K562 (cell line): Measurements from ENCODE around the gene PIGQ. TPM values are rescaled to one million over a fixed set of nuclear protein-coding genes. Genes with fewer than 3 reads are reported as not detected.

Experiments
- ATF1 ChIP-seq, 2 experiments: fragments of 450-650 bp in 1 of 2; IDR thresholded peaks; 2 replicates each; pipeline ENCODE4 v1.6.1; 2016; ENCODE audit warnings: missing compliant biosample characterization in 1 of 2, missing genetic modification characterization in 1 of 2
- BHLHE40 ChIP-seq: IDR thresholded peaks from 2 replicates; pipeline ENCODE4 v1.6.1; 2011; ENCODE audit warnings: low read length, improper control_type of control experiment
- CCNT2 ChIP-seq: IDR thresholded peaks from 2 replicates; pipeline ENCODE4 v1.6.1; 2011; ENCODE audit warnings: borderline replicate concordance, low read depth, mild to moderate bottlenecking, moderate library complexity, mixed read lengths, low read length; ENCODE audit not compliant: insufficient read length; ENCODE audit errors: extremely low read depth
- L3MBTL2 ChIP-seq: fragments of 450-650 bp; IDR thresholded peaks from 2 replicates; pipeline ENCODE4 v1.6.1; 2016; ENCODE audit warnings: mild to moderate bottlenecking, moderate library complexity
- MAX ChIP-seq: sonication (generic); formaldehyde crosslinking; IDR thresholded peaks from 2 replicates; pipeline ENCODE4 v1.9.0; 2022; ENCODE audit warnings: mild to moderate bottlenecking, missing genetic modification reagents
- MAZ ChIP-seq, 2 experiments: fragments of 450-650 bp in 1 of 2; sonication (generic) in 1 of 2; formaldehyde crosslinking; IDR thresholded peaks in 1 of 2; conservative IDR thresholded peaks in 1 of 2; 2 replicates each; pipeline versions ENCODE4 v1.4.0 to v1.5.0; 2020; ENCODE audit warnings: mild to moderate bottlenecking in 1 of 2, missing genetic modification reagents in 1 of 2
- SIN3A ChIP-seq, 2 experiments: fragments of 150-350 bp in 1 of 2; IDR thresholded peaks; 2 replicates each; pipeline ENCODE4 v1.6.1; 2011 to 2016; ENCODE audit warnings: borderline replicate concordance in 2 of 2, low read depth in 2 of 2, low read length in 2 of 2, mild to moderate bottlenecking in 2 of 2, moderate library complexity in 2 of 2; ENCODE audit not compliant: control insufficient read depth in 1 of 2
- SMARCE1 ChIP-seq: fragments of 450-650 bp; IDR thresholded peaks from 2 replicates; pipeline ENCODE4 v1.7.1; 2016; ENCODE audit warnings: mild to moderate bottlenecking
- SMC3 ChIP-seq: conservative IDR thresholded peaks from 2 replicates; pipeline ENCODE4 v1.6.1; 2011; ENCODE audit warnings: low read depth, low read length, improper control_type of control experiment; ENCODE audit not compliant: insufficient read depth
- TRIM24 ChIP-seq, 2 experiments: fragments of 450-650 bp; IDR thresholded peaks; 2 replicates each; pipeline ENCODE4 v1.6.1; 2016
- TSHZ1 ChIP-seq: fragments of 250-450 bp; sonication (Bioruptor Pico); IDR thresholded peaks from 2 replicates; pipeline ENCODE4 v1.4.0; 2020; ENCODE audit warnings: mild to moderate bottlenecking, moderate library complexity
- ZNF311 ChIP-seq: fragments of 250-450 bp; sonication (Bioruptor Pico); IDR thresholded peaks from 2 replicates; pipeline ENCODE4 v1.4.0; 2020; ENCODE audit warnings: mild to moderate bottlenecking, moderate library complexity
- ZNF518B ChIP-seq: fragments of 250-450 bp; sonication (Bioruptor Pico); IDR thresholded peaks from 2 replicates; pipeline ENCODE4 v1.5.0; 2021; ENCODE audit warnings: mild to moderate bottlenecking, moderate library complexity
- ZNF592 ChIP-seq: fragments of 450-650 bp; IDR thresholded peaks from 2 replicates; pipeline ENCODE4 v1.6.1; 2017; ENCODE audit warnings: antibody characterized with exemption, mild to moderate bottlenecking
- polyA plus RNA-seq, 8 experiments: library from polyadenylated mRNA; depleted of rRNA in 4 of 8; stranded (reverse) in 5 of 8; unstranded in 3 of 8; fragments of >200 nt; fragmentation: Nextera tagmentation in 2 of 8; fragmentation: Illumina TruSeq in 1 of 8; extraction: Ambion mirVana in 2 of 8; extraction: Trizol in 1 of 8; gene quantifications; 2 replicates each; pipeline versions ENCODE4 v1.2.1 to v1.2.3, GENCODE V29; 2011 to 2014; ENCODE audit warnings: inconsistent platforms in 1 of 8, missing spikeins in 1 of 8
- total RNA-seq, 7 experiments: library from RNA; depleted of rRNA in 6 of 7; stranded (reverse); fragments of >200 nt in 6 of 7; fragmentation: Illumina TruSeq in 2 of 7; extraction: Trizol in 2 of 7; gene quantifications; 2 replicates each; pipeline versions ENCODE4 v1.2.1 to v1.2.3, GENCODE V29; 2011 to 2021; ENCODE audit warnings: low replicate concordance in 1 of 7

The PIGQ gene
- total and polyA plus RNA-seq, 9 of the 15 experiments (the other 6 are each of a cell fraction or from before 2014, with no cell fraction given) = 0.20 to 49.6 (median 11.7) TPM

GRCh38 chr16:546909-547770 is 22.6 kb upstream of the PIGQ start (continued):
- TF ChIP-seq ZNF592 (no peak), ZNF311 (CRISPR knock-in tag) (no peak), L3MBTL2 (no peak), CCNT2 (peak; percentile 30), TRIM24 (IDR thresholded peaks at IDR 0.05) (no peak), MAZ (CRISPR knock-in tag; conservative IDR thresholded peaks at IDR 0.05 in 1 of 2, IDR thresholded peaks at IDR 0.05 in 1 of 2) (0 out of 4 replicates have a peak, but pooled peaks of 1 of the 2 experiments have one; percentile 48), SMARCE1 (no peak), ATF1 (CRISPR knock-in tag; IDR thresholded peaks at IDR 0.05) (no peak), ATF1 (tag; IDR thresholded peaks at IDR 0.05) (no peak), TSHZ1 (CRISPR knock-in tag) (no peak), SMC3 (peak; percentile 40), SIN3A (IDR thresholded peaks at IDR 0.05; ENCODE audit: borderline replicate concordance in 2 of 2, control insufficient read depth in 1 of 2, low read depth in 2 of 2, low read length in 2 of 2) (no peak), MAX (CRISPR knock-in tag) (no peak), BHLHE40 (0 out of 2 replicates have a peak, but pooled peaks have one; percentile 21), ZNF518B (CRISPR knock-in tag) (no peak)
